NCI-H2227 (cell line): Measurements from ENCODE around the gene ZFX.
"Not testable (repeated sequence)": the region's sequence is repeated elsewhere in the genome, so short reads cannot be mapped to it uniquely, and the experiment has no call there.

Source experiments
- DNase-seq: peaks from one replicate; lab custom pipeline; 2025; ENCODE audit not compliant: unreplicated experiment; lab: John Stamatoyannopoulos, UW

ZFX gene

GRCh38 chrX:24150898-24151297 lies 1.4 kb downstream of the ZFX start:
- DNase-seq: no peak

DNA sequence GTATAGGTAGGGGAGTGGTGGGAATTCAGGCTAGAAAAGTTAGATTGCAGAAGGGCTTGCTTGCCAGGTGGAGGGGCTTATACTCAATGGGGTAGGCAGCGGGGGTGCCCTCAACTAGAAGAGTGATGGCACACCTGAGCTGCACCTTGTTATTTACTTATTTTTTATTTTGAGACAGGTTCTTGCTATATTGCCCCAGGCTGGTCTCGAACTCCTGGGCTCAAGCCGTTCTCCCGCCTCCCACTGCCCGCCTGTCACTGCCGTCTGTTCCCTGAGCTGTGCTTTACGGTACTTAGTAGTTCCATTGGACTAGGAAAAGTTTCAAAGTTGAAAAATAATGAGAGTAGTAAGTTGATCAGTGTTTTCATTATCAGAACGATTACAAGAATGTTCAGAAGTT lies 2.0 kb downstream of the ZFX start:
- no peak for DNase-seq

DNA sequence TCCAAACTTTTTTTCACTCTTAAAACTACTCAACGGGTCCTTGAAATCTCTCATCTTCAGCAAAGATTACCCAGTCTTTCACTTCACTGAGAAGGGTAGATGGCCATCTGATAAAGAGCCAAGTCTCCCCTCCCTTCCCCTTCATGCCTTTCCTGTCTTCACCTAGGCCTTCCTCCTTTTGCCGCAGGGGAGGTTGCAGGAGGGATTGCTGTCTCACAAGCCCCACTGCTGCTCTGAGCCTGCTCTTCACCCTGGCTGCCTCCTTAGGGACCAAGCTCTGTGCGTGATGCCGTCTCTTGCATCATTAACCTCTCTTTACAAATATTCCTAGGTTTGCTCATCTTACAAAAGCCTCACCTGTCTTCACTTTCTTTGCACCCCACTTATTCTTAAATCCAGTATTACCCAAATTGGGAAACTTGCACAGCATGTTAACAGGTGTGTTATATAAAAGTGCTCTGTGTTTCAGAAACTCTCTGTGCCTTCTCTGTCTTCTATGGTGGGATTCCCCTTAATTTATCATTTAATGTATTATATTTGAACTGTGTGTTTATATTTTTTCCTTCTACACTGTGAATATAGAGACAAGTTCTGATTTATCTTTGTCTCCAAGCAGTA lies 3.8 kb downstream of the ZFX start:
- no peak for DNase-seq

DNA sequence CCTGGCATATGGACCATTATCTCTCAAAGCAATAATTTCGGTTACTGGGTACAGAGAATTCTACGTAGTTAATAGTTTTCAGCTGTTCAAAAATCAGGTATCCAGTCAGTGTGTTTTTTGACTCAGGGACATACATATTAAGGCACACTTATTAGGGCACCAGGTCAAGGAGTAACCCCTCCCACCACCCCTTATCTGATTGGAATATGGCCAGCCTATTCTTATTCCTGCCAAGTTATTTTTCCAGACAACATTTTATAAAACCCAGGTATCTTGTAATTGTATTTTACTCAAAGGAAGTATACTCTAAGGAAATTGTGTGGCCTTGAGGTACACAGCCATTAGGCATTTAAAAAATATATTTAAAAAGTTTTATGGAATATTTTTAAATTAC lies 4.3 kb downstream of the ZFX start:
- no peak for DNase-seq

- no peak for DNase-seq
Measured at GRCh38 chrX:24154490-24155034, 5.0 kb downstream of the ZFX start.

GRCh38 chrX:24155747-24156146 lies 6.2 kb downstream of the ZFX start:
- DNase-seq: not testable (repeated sequence)

DNA sequence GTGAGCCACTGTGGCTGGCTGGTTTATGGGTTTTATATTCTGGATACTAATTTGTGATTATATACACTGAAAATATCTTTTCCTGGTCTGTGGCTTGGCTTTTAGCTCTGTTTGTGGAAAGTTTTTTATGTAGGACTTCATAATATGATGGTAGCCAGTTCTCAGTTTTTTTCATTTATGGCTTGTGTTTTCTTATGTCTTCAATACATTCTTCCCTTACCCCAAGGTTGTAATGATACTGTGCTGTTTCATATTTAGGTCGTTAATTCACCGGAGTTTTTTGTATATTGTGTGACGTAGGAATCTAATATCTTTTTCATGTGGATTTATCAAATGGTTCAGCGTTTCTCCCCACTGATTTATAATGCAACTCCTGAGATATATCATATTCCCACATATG lies 6.6 kb downstream of the ZFX start:
- DNase-seq: no peak

DNA sequence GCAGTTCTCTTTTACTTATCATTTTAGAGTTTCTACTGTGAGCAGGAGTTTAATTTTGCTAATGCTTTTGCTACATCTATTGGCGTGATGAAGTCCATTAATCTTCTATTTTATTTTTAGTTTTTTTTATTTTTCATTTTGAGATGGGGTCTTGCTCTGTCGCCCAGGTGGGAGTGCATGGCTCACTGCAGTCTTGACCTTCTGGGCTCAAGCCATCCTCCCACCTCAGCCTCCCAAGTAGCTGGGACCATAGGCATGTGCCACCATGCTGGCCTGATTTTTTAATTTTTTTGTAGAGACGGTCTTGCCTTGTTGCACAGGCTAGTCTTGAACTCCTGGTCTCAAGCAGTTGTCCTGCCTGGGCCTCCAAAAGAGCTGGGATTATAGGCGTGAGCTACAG lies 9.4 kb downstream of the ZFX start:
- DNase-seq: no peak

DNA sequence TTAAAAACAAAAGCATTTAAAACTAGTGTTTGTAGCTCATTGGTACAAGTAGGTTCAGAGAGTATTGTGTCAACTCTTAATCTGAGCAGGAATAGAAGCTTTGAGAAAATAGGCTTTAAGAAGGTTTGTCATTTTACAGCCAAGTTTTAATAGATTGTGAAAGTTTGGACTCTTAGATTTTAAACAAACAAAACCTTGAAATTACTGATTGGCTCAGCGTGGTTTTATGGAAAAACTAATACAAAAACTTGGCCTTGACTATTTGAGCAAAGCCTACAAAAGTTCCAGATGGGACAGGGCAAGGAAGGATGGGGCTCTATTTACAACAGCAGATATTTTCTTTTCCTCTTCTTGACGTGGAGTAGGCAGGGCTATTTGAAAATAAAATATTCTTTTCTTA lies 16.5 kb downstream of the ZFX start:
- DNase-seq: no peak

DNA sequence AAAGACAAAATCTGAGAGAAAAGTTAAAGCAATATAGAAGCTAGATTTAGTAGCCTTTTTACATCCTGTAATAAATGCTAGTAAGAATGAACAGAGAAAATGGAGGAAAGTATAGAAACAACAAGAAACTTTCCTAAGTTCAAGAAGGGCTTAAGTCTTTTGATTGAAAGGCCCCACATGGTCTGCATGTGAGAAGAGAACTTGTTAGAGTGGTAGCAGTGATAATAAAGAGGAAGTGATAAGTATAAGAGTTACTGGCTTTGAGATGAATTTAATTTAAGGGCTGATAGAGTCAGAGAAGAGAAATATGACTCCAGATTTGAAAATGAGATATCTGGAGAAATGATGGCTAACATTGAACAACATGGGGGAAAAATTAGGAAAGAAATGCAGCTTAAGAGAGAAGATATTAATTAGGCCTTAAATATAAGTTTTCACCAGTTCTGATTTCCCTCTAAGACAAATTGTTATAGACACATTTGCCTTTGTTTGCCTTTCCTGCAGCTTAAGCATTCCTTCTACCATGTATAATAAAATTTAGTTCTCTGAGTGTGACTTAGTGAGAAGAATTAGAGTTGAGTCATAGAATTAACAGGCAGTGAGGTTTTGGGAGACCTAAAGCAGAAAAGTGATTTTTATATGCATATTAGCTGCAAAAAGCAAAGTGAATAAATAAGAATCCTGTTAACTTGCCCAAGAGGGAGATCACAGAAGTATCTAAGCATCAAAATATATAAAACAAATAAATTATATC lies 18.4 kb downstream of the ZFX start:
- DNase-seq: no peak

- no peak for DNase-seq
Measured at GRCh38 chrX:24168807-24169206, 19.3 kb downstream of the ZFX start.

GRCh38 chrX:24169211-24169610 lies 19.7 kb downstream of the ZFX start:
- no peak for DNase-seq

DNA sequence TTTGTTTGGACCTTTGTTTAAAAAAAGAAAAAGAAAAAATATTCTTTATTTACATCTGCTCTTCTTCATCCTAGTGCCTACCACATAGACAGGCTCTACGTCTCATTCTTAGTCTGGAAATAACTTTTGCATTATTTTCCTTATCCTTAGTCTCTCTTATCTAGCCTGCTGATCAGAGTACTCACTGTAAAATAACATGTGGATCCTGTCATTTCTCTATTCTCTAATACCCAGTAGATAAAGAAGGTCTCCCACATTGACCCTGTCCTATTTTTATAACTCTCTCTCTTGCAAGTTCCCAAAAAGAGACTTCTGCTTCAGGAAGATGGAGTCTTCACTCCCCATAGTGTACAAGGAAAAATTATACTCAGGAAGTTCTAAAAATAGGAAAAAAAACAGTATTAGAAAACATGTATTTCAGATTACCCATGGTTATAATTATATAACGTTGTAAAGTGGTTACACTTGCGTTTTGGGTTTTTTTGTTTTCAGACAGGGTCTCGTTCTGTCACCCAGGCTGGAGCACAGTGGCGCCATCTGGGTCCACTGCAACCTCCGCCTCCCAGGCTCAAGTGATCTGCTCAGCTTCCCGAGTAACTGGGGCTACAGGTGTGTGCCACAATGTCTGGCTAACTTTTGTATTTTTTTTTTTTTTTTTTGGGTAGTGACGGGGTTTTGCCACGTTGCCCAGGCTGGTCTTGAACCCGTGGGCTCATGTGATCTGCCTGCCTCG lies 23.8 kb downstream of the ZFX start:
- DNase-seq: no peak

GRCh38 chrX:24175276-24175675 lies 25.7 kb downstream of the ZFX start:
- no peak for DNase-seq

- no peak for DNase-seq
Measured at GRCh38 chrX:24178441-24178840, 28.9 kb downstream of the ZFX start.

DNA sequence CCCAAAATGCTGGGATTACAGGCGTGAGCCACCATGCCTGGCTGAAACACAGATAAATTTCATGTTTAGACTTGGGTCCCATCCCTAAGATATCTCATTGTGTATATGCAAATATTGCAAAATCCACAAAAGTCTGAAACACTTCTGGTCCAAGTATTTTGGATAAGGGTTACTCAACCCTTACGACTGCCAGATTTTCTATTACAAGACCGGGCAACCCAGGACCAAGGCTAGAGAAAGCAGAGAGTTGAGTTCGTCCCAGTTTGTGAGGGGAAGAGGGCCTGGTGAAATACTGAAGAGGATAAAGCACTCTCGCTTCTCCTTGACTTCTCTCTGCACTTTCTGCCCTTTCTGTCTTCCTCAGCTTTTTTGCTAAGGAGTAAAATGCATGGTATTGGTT lies 34.5 kb downstream of the ZFX start:
- no peak for DNase-seq

- no peak for DNase-seq
Measured at GRCh38 chrX:24186483-24186882, 37.0 kb downstream of the ZFX start.

DNA sequence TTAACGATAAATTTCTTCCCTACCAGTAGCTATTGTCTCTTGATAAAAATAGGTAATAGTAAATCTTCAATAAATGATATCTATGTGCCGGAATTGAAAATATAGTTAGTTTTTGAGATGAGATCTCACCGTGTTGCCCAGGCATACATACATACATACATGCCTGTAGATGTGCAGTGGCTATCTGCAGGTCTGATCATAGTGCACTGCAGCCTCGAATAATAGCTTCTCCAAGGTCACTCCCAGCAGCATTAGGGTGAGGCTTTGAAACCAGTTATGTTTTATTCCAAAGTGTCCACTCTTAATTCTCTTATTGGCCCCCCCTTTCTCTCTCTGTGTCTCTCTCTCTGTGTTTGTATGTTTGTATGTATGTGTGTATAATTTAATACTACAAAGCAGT lies 37.5 kb downstream of the ZFX start:
- no peak for DNase-seq

DNA sequence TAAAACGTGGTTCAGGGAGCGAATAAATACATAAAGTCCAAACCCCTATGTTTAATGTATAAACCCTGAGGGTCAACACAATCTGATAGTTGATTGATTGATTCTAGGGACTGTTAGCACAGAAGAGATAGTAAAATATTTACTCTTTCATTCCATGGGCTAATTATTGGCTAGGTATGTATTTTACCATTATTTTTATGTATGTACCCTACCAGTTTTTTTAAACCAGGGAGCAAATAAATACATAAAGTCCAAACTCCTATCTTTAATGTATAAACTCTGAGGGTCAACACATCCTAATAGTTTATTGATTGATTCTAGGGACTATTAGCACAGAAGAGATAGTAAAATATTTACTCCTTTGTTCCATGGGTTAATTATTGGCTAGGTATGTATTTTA lies 40.0 kb downstream of the ZFX start:
- no peak for DNase-seq

- DNase-seq: no peak
Measured at GRCh38 chrX:24190500-24191156, 41.1 kb downstream of the ZFX start.

GRCh38 chrX:24196509-24196908 lies 47.0 kb downstream of the ZFX start:
- DNase-seq: no peak

GRCh38 chrX:24198101-24198500 lies 48.6 kb downstream of the ZFX start:
- DNase-seq: no peak
